Measurements from ENCODE around the gene SEMA3F.
A peak's percentile ranks its signal among the peaks of the same experiment; 100 is the strongest.
"Not testable (repeated sequence)": the region's sequence is repeated elsewhere in the genome, so short reads cannot be mapped to it uniquely, and the experiment has no call there.

SEMA3F gene

DNA sequence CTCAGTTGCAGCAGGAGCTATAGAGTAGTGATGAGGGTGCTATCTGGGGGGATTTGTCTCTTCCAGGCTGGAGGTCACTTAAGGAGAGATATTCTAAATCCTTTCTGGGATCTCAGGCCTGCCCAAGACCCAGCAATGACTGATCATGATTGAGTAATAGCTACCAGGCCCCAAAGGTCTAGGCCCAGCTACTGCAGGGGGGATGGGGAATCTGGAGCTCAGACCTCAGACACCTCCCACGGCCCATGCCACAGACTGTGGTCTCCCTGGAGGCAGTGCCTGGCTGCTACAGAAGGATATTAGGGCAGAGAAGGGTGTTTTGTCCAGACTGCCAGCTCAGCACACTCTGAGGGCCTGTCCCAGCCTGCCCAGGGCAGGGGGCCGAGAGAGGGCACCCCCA lies 56.8 kb downstream of the SEMA3F start:
- DNase-seq (ENCODE audit: low spot score): no peak

DNA sequence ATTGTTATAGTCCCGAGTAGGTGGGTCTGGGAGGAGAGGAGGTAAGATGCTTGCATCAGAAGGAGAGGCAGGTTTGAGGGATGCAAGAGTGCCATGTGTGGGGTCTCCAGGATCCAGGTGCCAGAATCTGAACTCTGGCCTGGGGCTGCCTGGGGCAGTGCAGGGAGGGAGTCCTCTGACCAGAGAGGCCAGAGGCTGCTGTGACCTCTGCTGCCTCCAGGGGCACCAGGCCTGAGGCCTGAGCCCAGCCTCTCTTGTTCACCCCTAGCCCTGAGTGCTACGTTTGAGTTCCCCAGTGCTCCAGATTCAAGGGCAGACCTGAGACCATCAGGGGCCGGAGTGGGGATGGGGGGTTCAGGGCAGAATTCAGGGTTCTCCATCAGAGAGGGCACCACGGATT lies 57.4 kb downstream of the SEMA3F start:
- peak; percentile 68 for DNase-seq (ENCODE audit: low spot score)

DNA sequence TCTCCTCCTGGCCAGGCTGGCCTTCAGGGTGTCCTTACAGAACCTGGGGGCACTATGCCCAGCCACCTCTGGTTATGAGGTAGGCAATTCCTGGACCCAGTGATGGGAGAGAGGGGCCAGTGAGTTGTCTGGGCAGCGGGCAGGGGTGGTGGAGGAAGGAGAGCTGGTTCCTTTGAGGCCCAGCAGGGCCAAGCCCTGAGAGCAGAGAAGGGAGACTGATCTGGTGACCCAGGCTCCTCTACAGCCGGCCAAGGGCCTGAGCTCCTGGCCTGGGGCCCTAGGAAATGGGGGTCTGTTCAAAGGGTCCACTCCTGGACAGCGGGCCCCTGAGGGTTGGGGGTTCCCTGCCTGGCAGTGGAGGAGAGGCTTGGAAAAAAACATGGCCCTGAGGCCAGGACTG lies 57.8 kb downstream of the SEMA3F start:
- DNase-seq (ENCODE audit: low spot score): no peak

DNA sequence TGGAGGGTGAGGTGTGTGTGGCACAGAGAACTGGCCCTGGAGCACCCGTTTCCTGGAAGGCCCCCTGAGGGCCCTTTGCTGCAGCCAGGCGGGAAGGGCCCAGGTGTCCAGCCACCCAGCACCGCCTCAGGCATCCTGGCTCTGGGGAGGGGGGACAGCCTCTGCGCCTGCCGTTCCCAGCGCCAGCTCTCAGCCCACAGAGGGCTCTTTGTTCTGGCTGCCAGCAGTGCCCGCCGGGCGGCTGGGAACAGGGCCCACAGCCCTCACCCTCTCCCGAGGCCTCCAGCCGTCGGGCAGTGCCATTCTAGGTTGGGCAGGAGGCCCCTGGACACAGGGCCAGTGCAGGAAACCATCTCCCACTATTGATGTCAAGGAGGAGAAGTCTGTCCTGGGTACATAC lies 58.2 kb downstream of the SEMA3F start:
- DNase-seq (ENCODE audit: low spot score): no peak

DNA sequence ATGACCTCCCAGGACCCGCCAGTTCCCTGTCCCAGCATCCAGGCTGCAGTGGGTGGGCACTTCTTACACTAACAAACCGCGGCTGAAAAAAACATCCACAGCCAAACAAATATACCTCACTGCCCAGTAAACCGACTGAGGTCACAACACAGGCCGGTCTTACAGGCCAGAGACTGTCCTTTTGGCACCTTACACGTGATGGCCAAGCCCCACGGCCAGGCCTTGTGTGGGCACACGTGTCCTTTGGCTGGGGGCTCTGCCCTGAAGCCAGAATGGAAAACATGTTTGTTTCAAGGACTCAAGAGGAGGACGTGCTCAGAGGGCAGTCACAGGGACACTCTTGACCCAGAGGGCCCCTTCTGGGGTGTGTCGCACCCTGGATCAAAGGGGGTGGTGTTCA lies 59.7 kb downstream of the SEMA3F start:
- no peak for DNase-seq (ENCODE audit: low spot score)

DNA sequence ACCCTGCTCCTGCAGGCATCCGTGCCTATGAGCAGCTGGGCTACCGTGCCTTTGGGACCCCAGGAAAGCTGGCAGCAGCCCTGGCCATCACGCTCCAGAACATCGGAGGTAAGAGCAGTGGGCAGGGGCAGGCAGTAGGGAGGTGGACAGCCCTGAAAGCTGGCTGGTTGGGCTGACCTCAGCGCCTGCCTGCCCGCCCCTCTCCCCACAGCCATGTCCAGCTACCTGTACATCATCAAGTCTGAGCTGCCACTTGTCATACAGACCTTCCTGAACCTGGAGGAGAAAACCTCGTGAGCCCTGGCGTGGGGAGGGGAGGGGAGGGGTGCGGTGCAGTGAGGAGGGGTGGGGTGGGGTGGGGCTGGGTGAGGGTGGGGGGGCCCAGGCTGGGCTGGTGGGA lies 60.4 kb downstream of the SEMA3F start:
- DNase-seq (ENCODE audit: low spot score): no peak

DNA sequence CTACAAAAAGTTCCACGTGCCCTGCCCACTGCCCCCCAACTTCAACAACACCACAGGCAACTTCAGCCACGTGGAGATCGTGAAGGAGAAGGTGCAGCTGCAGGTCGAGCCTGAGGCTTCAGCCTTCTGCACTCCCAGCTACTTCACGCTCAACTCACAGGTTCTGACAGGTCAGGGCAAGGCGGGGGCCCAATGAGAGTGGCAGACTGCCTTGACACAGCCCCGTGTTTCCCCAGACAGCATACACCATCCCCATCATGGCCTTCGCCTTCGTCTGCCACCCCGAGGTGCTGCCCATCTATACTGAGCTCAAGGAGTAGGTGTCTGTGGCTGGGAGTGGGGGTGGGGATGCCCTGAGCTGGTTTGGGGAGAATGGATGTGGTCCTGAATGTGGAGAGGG lies 62.6 kb downstream of the SEMA3F start:
- no peak for DNase-seq (ENCODE audit: low spot score)

DNA sequence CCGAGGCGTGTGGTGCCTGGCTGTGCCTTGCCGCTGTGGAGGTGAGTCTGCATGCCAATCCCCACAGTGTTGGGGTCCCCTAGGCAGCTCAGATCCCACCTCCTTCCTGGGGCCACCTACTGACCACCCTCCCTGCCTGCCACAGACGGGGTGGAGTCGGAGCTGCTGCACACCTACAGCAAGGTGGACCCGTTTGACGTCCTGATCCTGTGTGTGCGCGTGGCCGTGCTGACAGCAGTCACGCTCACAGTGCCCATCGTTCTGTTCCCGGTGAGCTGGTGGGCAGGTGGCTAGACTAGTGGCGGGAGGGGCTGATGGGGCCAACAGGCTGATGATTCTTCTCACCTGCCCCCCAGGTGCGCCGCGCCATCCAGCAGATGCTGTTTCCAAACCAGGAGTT lies 63.3 kb downstream of the SEMA3F start:
- no peak for DNase-seq (ENCODE audit: low spot score)

DNA sequence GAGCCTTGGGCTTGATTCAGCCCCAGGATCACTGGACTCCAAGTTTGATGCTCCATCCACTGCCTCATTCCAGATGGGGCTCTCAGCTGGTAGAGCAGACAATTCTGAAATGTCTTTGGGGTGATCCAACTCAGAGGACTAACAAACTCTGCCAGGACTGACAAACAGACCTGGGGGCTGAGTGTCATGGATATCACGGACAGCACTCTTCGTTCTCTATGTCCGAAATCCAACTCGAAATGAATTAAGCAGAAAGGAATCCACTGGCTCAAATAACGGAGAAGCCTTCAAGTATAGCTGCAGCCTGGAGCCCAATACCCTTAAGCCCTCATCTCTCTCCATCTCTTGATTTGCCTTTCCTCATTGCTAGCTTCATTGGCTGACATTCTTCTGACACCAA lies 64.2 kb downstream of the SEMA3F start:
- DNase-seq (ENCODE audit: low spot score): no peak

DNA sequence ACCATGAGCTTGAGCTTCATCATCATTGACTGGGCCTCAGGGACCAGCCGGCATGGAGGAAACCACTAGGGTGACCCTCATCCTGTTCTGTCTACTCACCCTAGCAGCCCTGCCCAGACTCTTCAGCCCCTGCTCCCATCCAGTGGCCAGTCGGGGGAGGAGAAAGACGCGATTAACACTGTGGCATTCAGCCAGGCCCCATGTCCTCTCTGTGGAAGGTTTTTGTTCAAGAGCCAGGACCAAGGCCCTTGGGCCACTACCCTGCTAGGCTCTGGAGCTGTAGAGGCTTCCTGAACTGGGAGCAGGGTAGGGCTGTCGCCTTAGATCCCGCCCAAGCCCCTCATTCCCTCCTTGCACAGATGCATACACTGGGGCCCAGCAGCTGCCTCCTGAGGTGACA lies 65.0 kb downstream of the SEMA3F start:
- DNase-seq (ENCODE audit: low spot score): no peak

DNA sequence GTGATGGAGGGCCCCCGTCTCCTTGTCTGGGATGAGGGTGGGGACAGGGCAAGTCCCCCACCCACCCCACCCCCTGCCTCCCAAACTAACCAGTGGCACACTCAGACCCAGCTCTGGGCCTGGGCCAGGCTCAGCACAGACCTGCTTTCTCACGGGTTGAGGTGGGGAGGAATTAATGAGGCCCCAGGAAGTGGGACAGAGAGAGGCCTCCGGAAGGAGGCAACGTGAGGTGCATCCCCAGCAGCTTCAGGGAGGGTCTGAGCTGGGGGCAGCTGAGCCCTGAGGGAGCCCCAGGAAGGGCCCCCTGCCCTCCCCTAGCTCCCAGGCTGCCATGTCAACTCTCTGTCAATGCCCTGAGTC lies 65.9 kb downstream of the SEMA3F start:
- DNase-seq (ENCODE audit: low spot score): no peak

DNA sequence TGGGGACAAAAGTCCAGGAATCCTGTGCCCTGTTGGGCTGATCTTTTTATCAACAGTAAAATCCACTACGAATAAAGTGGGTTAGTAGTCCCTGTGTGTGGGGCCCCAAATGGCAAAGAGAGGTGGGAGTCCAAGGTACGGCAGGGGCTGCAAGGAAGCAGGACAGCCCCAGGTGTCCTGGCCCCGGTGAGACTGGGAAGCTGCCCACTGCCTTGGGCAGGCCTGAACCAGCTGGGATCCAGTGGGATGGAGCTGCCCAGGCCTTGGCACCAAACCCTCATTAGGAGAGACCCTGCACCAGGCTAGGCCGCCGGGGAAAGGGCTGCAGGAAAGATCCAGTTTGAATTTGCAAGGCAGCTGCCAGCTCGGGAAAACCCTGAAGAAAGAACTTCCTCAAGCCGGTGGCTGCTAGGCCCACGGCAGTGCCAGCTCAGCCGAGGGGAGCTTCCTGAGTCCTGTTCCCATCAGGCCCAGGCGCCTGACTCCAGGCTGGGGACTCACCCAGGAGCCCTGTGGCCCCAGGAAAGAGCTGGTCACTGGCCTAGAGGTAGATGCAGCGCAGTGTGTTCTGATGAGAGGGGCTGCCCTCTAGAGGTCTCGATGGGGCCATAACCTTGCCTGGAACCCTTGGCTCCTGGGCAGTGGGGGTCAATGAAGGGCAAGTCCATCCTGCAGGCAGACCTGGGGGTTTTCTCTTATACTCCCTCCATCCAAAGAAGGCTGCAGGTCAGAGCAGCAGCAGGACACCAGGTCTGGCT lies 66.5 kb downstream of the SEMA3F start:
- DNase-seq (ENCODE audit: low spot score): peak; percentile 79

DNA sequence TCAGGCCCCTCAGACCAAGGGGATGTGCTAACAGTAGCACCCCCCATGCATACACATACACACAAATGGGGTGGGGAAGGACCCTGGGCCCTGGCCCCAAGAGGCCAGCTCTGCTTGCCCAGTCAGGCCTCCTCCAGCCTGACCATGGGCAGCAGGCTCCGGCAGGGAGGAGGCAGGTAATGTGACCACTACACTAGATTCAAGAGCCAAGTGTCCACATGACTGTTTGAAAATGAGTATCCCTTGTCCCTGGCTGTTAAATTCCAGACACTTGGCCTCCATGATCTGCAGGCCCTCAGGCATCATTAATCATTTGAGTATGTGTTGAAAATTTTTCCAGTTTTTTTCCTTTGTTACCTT lies 67.0 kb downstream of the SEMA3F start:
- no peak for DNase-seq (ENCODE audit: low spot score)

DNA sequence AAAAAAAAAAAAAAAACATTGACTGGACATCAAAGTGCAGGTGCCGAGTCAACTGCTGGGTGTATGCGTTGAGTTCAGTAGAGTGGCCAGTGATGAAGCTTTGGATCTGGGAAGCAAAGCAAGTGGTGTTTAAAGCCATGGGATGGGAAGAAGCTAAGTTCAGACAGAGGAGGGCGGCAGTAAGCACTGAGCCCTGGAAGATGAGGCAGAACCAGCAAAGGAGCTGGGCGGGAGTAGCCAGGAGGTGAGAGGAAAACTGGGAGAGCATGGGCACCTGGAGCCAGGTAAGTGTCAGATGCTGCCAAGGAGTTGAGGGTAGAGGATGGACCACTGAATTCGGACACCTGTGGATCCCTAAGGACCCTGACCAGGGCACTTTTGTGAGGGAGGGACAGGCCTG lies 69.5 kb downstream of the SEMA3F start:
- DNase-seq (ENCODE audit: low spot score): no peak

DNA sequence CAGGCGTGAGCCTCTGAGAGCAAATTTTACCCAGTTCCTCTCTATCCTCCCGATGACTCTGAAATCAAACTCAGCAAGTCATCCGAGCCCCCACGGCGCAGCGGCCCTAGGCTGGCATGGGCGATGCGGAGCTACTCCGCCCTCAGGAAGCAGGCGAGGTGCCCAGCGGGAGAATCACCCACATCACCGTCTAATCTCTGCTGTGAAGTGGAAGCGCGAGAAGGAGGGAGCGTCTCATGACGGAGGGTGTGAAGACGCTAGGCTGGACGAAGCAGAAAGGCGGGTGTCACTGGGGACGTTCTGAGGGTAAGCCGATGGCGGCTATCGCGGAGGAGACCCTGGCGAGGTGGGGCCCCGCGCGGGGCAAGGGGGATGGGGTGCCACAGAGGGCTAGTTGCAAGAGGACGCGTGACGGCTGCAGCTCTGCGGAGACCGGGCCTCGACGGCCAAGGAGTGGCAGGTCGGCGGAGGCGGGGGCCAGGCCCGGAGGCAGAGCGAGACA lies 71.8 kb downstream of the SEMA3F start:
- DNase-seq (ENCODE audit: low spot score): no peak

DNA sequence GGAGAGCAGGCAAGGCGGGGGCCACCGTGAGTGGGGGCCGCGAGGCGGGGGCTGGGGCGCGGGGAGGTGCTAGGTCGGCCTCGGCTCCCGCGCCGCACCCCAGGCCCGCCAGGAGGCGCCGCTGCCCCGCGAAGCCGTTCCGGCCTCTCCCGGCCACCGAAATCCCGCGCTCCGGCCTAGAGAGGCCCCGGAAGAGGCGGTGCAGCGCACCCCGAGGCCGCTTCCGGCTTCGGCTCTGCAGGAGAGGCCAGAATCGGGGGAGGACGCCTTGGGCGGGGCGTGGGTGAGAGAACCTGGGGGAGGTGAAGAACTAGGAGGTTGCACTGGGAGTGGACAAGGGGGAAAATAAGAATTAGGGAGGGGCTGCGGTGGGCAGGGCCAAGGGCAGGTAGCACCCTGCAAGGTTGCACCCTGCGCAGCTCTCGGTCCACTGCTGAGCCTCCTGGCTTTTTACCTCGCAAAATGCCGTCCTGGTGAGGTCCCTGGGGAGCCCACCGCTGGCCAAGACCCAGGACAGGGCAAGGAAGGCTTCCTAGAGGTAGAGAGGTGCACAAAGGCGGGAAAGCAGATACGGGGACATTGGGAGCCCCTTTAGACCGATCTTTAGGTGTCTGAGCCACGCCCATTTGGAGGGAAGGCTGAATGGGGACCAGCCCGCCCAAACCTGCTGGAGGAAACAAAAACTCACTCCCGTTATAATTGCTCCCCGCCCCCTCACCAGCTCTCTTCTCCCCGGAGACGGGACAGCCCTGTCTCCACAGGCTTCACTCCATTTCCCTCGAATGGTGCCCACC lies 72.5 kb downstream of the SEMA3F start:
- DNase-seq (ENCODE audit: low spot score): peak; percentile 91

DNA sequence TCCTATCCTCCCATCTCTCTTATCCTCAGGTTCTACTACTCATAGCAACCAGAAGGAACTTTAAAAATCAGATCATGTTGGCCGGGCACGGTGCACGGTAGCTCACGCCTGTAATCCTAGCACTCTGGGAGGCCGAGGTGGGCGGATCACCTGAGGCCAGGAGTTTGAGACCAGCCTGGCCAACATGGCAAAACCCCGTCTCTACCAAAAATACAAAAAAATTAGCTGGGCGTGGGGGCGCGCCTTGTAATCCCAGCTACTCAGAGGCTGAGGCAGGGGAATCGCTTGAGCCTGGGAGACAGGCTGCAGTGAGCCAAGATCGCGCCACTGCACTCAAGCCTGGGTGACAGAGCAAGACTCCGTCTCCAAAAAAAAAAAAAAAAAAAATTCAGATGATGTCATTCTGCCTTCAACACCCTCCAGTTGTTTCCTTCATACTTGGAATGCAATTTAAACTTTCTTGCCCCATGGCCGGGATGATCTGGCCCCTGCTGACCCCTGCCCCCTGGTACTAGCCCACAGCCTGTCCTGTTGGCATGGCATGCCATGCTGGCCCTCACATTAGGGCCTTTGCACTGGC lies 73.2 kb downstream of the SEMA3F start:
- not testable (repeated sequence) for DNase-seq (ENCODE audit: low spot score)

DNA sequence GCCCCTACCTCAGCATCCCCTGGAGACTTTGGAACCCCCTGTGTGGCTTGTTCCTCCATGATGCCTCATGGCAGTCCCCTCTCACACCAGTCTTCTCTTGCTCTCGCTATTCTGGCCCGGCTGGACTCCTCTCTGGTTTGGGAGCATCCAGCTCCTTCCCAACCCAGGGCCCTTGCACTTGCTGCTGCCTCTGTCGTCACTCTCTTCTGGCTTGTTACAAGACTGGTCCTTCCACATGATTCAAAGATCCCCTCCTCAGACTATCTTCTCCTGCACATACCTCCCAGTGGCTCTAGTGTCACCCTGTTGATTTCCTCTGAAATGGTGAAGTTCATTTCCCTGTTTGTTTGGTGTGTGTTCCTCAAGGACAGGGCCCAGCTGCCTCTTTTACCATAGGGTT lies 74.4 kb downstream of the SEMA3F start:
- DNase-seq (ENCODE audit: low spot score): no peak

DNA sequence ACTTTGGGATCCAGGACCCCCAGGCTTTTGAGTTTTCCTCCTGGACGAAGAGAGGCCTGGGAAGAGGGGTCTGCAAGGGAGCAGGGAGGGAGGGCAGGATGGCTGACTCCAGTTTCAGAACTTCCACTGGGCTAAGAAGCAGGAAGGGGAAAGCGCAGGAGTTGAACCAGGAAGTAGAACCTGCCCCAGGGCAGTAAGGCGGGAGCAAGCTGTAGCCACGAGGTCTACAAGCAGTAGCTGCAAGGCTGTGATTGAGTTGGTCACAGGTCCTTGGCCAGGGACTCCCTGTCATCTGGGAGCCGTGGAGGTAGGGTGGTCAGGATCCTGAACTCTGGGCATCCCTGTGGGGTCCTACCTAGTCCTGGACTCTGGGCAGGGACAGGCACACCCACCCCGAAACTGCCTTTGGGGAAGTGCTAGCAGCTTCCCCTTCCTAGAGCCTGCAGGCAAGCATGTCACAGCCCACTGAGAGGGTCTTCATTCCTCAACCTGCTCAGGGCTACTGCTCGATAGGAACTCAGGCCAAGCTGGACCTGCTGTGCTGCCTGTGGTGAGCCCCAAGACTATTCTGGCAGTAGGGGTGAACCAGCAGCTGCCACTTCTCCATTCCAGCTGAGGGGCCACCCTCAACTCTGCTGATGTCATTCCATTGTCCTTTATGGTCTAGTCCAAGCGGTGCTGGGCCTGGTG lies 75.1 kb downstream of the SEMA3F start:
- DNase-seq (ENCODE audit: low spot score): no peak

DNA sequence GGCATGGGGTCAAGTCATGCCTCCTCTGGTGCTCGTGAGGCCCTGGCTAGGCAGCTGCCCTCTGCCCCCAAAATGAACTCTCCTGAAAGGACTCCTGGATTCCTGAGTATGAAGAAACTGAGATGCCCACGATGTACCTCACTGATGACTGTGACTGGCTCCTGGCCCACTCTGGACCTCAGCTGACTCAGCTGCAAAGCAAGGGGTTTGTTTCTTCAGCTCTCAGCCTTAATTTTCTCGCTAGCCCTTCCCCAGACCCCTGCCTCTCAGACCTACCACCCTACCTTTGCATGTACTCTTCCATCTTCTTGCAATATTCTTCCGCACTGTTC lies 75.6 kb downstream of the SEMA3F start:
- no peak for DNase-seq (ENCODE audit: low spot score)

DNA sequence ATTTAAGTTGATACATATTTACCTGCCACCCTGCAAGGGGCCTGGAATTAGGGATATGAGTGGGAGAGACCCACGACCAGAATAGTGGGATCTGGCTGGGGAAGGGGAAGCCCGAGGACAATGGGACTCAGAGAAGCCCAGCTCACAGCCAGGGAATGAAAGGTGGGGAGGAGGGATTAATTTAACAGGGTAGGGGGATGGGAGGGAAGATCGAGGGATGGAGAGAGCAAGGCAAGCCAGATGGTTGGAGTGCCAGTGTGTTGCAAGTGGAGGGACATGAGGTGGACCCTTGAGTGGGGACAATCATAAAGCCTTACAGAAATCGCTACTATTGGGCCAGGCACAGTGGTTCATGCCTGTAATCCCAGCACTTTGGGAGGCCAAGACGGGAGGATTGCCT lies 76.5 kb downstream of the SEMA3F start:
- DNase-seq (ENCODE audit: low spot score): no peak

DNA sequence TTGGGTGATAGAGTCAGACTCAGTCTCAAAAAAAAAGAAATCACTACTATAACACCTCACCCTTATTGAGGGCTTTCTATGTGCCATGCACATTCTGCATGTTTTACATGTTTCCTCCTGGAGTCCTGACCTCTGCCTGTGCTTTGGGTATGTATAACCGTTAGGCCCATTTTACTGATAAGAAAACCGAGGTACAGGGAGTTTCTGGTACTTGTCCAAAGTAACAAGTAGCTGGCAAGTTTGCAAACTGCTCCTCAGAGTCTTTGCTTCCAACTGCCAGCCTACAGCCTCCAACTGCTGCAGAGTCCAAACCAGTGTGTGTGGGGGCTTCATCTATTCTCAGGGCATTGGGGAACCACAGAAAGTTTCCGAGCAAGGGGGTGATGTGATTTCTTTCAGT lies 77.2 kb downstream of the SEMA3F start:
- DNase-seq (ENCODE audit: low spot score): no peak

DNA sequence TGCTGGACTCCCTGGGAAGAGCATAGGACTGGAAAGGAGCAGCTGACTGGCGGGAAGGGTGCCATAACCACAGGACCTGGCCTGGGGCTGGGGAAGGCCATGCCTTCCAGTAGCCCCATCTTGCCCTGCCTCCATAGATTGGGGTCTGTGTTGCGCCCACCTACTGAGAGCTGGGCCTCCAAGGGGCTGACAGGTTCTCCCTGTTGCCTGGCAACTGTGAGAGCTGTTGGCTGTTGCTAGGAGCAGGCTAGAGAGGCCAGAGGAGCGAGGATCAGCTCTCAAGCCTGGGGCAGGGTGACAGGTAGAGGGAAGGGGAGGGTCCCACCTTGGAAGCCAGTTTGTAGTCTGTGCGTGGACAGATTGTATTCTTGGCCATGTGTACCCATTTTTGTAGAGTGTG lies 78.1 kb downstream of the SEMA3F start:
- no peak for DNase-seq (ENCODE audit: low spot score)
